Inferior parietal cortex (tissue), 1 donor: Measurements from ENCODE around the gene NKAIN2.
"Not testable (repeated sequence)": the region's sequence is repeated elsewhere in the genome, so short reads cannot be mapped to it uniquely, and the experiment has no call there.

Source experiments
- DNase-seq: peaks from one replicate; pipeline ENCODE4 v3.0.0-alpha.2; 2016; ENCODE audit errors: extremely low spot score

The NKAIN2 gene

GRCh38 chr6:124080483-124080882 lies 276.8 kb downstream of the NKAIN2 start:
- DNase-seq = no peak

GRCh38 chr6:124090491-124090890 lies 286.8 kb downstream of the NKAIN2 start:
- no peak for DNase-seq

- DNase-seq = no peak
Measured at GRCh38 chr6:124099520-124099919, 295.9 kb downstream of the NKAIN2 start.

- no peak for DNase-seq
Measured at GRCh38 chr6:124110514-124110913, 306.8 kb downstream of the NKAIN2 start.

GRCh38 chr6:124119596-124119995 lies 315.9 kb downstream of the NKAIN2 start:
- no peak for DNase-seq

GRCh38 chr6:124123617-124124209 lies 320.0 kb downstream of the NKAIN2 start:
- no peak for DNase-seq

GRCh38 chr6:124131259-124131658 lies 327.6 kb downstream of the NKAIN2 start:
- no peak for DNase-seq

GRCh38 chr6:124131779-124132178 lies 328.1 kb downstream of the NKAIN2 start:
- no peak for DNase-seq

GRCh38 chr6:124132256-124132655 lies 328.6 kb downstream of the NKAIN2 start:
- no peak for DNase-seq

- no peak for DNase-seq
Measured at GRCh38 chr6:124142852-124143251, 339.2 kb downstream of the NKAIN2 start.

GRCh38 chr6:124143435-124143834 lies 339.8 kb downstream of the NKAIN2 start:
- no peak for DNase-seq

- no peak for DNase-seq
Measured at GRCh38 chr6:124147621-124148020, 344.0 kb downstream of the NKAIN2 start.

GRCh38 chr6:124148236-124148957 lies 344.7 kb downstream of the NKAIN2 start:
- no peak for DNase-seq

- no peak for DNase-seq
Measured at GRCh38 chr6:124149646-124150045, 346.0 kb downstream of the NKAIN2 start.

GRCh38 chr6:124158024-124158423 lies 354.4 kb downstream of the NKAIN2 start:
- no peak for DNase-seq

- no peak for DNase-seq
Measured at GRCh38 chr6:124163676-124164075, 360.0 kb downstream of the NKAIN2 start.

- no peak for DNase-seq
Measured at GRCh38 chr6:124164343-124164742, 360.7 kb downstream of the NKAIN2 start.

- not testable (repeated sequence) for DNase-seq
Measured at GRCh38 chr6:124167249-124167648, 363.6 kb downstream of the NKAIN2 start.

GRCh38 chr6:124190256-124190655 lies 386.6 kb downstream of the NKAIN2 start:
- DNase-seq = no peak

GRCh38 chr6:124193132-124193531 lies 389.5 kb downstream of the NKAIN2 start:
- DNase-seq = no peak

GRCh38 chr6:124197148-124197547 lies 393.5 kb downstream of the NKAIN2 start:
- DNase-seq = no peak

GRCh38 chr6:124199286-124199685 lies 395.6 kb downstream of the NKAIN2 start:
- no peak for DNase-seq

- no peak for DNase-seq
Measured at GRCh38 chr6:124200661-124201060, 397.0 kb downstream of the NKAIN2 start.
